HG03039 (cell line): ENCODE data around the gene AK2.
"Not testable (repeated sequence)": the region's sequence is repeated elsewhere in the genome, so short reads cannot be mapped to it uniquely, and the experiment has no call there.

ENCODE experiments used
- ATAC-seq: cut with Tn5 transposase; IDR thresholded peaks from one replicate; pipeline ENCODE4 v1.9.1; 2021; ENCODE audit warnings: mild to moderate bottlenecking, moderate library complexity; ENCODE audit not compliant: unreplicated experiment

Gene AK2

GRCh38 chr1:33025180-33025569 is 11.5 kb downstream of the AK2 start:
- ATAC-seq = no peak

- not testable (repeated sequence) for ATAC-seq
Measured at GRCh38 chr1:33024430-33025179, 12.1 kb downstream of the AK2 start.

- ATAC-seq = no peak
Measured at GRCh38 chr1:33022650-33023200, 14.0 kb downstream of the AK2 start.

- no peak for ATAC-seq
Measured at GRCh38 chr1:33021567-33022431, 14.9 kb downstream of the AK2 start.

- no peak for ATAC-seq
Measured at GRCh38 chr1:33018112-33018511, 18.6 kb downstream of the AK2 start.

GRCh38 chr1:33017175-33017574 is 19.5 kb downstream of the AK2 start:
- ATAC-seq = no peak

GRCh38 chr1:33015216-33015615 is 21.5 kb downstream of the AK2 start:
- no peak for ATAC-seq

GRCh38 chr1:33014464-33015163 is 22.1 kb downstream of the AK2 start:
- ATAC-seq = no peak

- no peak for ATAC-seq
Measured at GRCh38 chr1:33013791-33014190, 22.9 kb downstream of the AK2 start.

GRCh38 chr1:33012165-33012564 is 24.5 kb downstream of the AK2 start:
- ATAC-seq = no peak

GRCh38 chr1:33010932-33011731 is 25.6 kb downstream of the AK2 start:
- no peak for ATAC-seq

GRCh38 chr1:33009561-33009960 is 27.1 kb downstream of the AK2 start:
- ATAC-seq = no peak

GRCh38 chr1:33008051-33008914 is 28.4 kb downstream of the AK2 start:
- no peak for ATAC-seq

GRCh38 chr1:33007190-33008050 is 29.3 kb downstream of the AK2 start:
- no peak for ATAC-seq

- no peak for ATAC-seq
Measured at GRCh38 chr1:33005838-33006421, 30.8 kb downstream of the AK2 start.

- ATAC-seq = no peak
Measured at GRCh38 chr1:33005117-33005837, 31.4 kb downstream of the AK2 start.

- no peak for ATAC-seq
Measured at GRCh38 chr1:33004613-33005012, 32.1 kb downstream of the AK2 start.

GRCh38 chr1:33003657-33004056 is 33.0 kb downstream of the AK2 start:
- no peak for ATAC-seq
